Measurements from ENCODE around the gene WFDC2.

WFDC2 gene

GRCh38 chr20:45429618-45430017 lies 39.9 kb upstream of the WFDC2 start:
- TF ChIP-seq PATZ1 (CRISPR knock-in tag; IDR thresholded peaks at IDR 0.05; ENCODE audit: borderline replicate concordance) (no peak), CREB5 (CRISPR knock-in tag; IDR thresholded peaks at IDR 0.05; ENCODE audit: low read depth) (no peak), ZNF8 (CRISPR knock-in tag; IDR thresholded peaks at IDR 0.05) (no peak), ZNF565 (CRISPR knock-in tag; conservative IDR thresholded peaks at IDR 0.05; ENCODE audit: low read depth) (no peak), ESRRG (CRISPR knock-in tag; IDR thresholded peaks at IDR 0.05) (no peak), ISL1 (CRISPR knock-in tag; IDR thresholded peaks at IDR 0.05) (no peak), ARNTL (CRISPR knock-in tag; IDR thresholded peaks at IDR 0.05; ENCODE audit: borderline replicate concordance, low read depth) (no peak), TCF4 (CRISPR knock-in tag; IDR thresholded peaks at IDR 0.05; ENCODE audit: borderline replicate concordance) (no peak), TSHZ2 (CRISPR knock-in tag; IDR thresholded peaks at IDR 0.05) (no peak), ZFP3 (CRISPR knock-in tag; IDR thresholded peaks at IDR 0.05) (no peak), ZC3H10 (CRISPR knock-in tag; IDR thresholded peaks at IDR 0.05) (no peak), CSDC2 (CRISPR knock-in tag; IDR thresholded peaks at IDR 0.05) (no peak), SNAI2 (CRISPR knock-in tag; IDR thresholded peaks at IDR 0.05) (no peak), POU6F1 (CRISPR knock-in tag; IDR thresholded peaks at IDR 0.05; ENCODE audit: borderline replicate concordance, low read depth) (no peak), CSRNP3 (CRISPR knock-in tag; IDR thresholded peaks at IDR 0.05) (no peak)
- ATAC-seq = no peak

GRCh38 chr20:45432294-45432693 lies 37.3 kb upstream of the WFDC2 start:
- ATAC-seq = no peak
- TF ChIP-seq ZC3H10 (CRISPR knock-in tag; IDR thresholded peaks at IDR 0.05) = no peak
- no peak for TF ChIP-seq GLIS3 (CRISPR knock-in tag; IDR thresholded peaks at IDR 0.05)
- TF ChIP-seq RARB (CRISPR knock-in tag; IDR thresholded peaks at IDR 0.05) = no peak
- no peak for TF ChIP-seq ZFP3 (CRISPR knock-in tag; IDR thresholded peaks at IDR 0.05)
- TF ChIP-seq SNAI2 (CRISPR knock-in tag; IDR thresholded peaks at IDR 0.05) = no peak
- no peak for TF ChIP-seq ARNTL (CRISPR knock-in tag; IDR thresholded peaks at IDR 0.05; ENCODE audit: borderline replicate concordance, low read depth)
- TF ChIP-seq CSRNP3 (CRISPR knock-in tag; IDR thresholded peaks at IDR 0.05) = no peak
- TF ChIP-seq ZNF565 (CRISPR knock-in tag; conservative IDR thresholded peaks at IDR 0.05; ENCODE audit: low read depth) = no peak
- TF ChIP-seq OSR1 (CRISPR knock-in tag; IDR thresholded peaks at IDR 0.05) = no peak
- TF ChIP-seq POU6F1 (CRISPR knock-in tag; IDR thresholded peaks at IDR 0.05; ENCODE audit: borderline replicate concordance, low read depth) = no peak

Data from SK-N-SH treated with all-trans-retinoic acid at 6 μM for 48 hours (cell line).